NCI-H1694 treated with DMSO at 0.1 percent for 48 hours (cell line): ENCODE data around the gene PHF1.

Source experiments
- DNase-seq: peaks from one replicate; lab custom pipeline; 2025; lab: John Stamatoyannopoulos, UW

Gene PHF1

DNA sequence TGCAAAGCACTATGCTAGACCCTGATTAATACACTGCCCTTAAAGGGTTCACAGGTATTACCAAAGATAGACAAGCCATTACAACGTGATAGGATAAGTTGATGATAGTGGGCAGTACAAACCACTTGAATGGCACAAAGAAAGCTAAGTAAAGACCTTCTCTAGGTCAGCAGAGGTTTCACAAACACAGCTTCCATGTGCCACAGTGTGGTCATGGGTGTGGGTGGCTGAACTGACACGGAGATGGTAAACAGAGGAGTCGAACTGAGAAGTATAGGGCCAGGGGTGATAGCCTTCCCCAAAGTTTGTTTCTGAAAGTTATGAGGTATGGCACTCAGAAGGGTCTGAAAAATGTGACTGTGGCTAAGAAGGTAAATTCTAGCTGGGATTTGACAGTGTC is 47.9 kb downstream of the PHF1 start:
- DNase-seq, result no peak

DNA sequence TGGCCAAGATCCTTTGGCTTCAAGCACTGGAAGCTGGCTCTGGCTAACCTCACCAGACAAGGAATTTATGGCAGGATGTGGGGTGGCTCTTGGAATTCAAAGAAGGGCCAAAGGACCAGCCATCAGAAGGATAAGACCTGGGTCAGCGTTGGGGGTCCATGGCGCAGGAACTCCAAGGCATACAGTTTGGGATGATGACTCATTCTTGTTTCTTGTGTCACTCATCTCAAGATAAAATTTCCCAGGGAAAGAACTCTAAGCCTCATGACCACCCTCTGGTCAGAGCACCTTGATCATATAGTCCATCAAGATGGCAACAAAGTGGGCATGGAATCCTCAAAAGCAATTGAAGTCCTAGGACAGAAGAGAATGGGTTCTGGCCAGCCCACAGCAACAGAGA is 48.4 kb downstream of the PHF1 start:
- no peak for DNase-seq
